HEK293 (cell line): ENCODE data around the gene CXCL16.
A peak's percentile ranks its signal among the peaks of the same experiment; 100 is the strongest.

ENCODE experiments used
- GLI2 ChIP-seq: fragments of 450-650 bp; formaldehyde crosslinking; IDR thresholded peaks from 2 replicates; pipeline ENCODE4; 2017; ENCODE audit warnings: missing biosample characterization, missing genetic modification characterization, low read depth, borderline replicate concordance
- OSR2 ChIP-seq: fragments of 450-650 bp; formaldehyde crosslinking; IDR thresholded peaks from 2 replicates; pipeline ENCODE4 v1.5.1; 2016; ENCODE audit warnings: missing biosample characterization, missing genetic modification characterization
- RBAK ChIP-seq: fragments of 450-650 bp; formaldehyde crosslinking; IDR thresholded peaks from 2 replicates; pipeline ENCODE4 v1.5.1; 2016; ENCODE audit warnings: missing biosample characterization, missing genetic modification characterization
- REPIN1 ChIP-seq: fragments of 450-650 bp; formaldehyde crosslinking; IDR thresholded peaks from 2 replicates; pipeline ENCODE4 v1.5.1; 2017; ENCODE audit warnings: missing biosample characterization, missing genetic modification characterization, low read depth
- SCRT2 ChIP-seq: fragments of 450-650 bp; formaldehyde crosslinking; IDR thresholded peaks from 2 replicates; pipeline ENCODE4 v1.5.1; 2016; ENCODE audit warnings: missing biosample characterization, missing genetic modification characterization
- ZBTB1 ChIP-seq: fragments of 450-650 bp; formaldehyde crosslinking; IDR thresholded peaks from 2 replicates; pipeline ENCODE4 v1.5.1; 2016; ENCODE audit warnings: missing biosample characterization, missing genetic modification characterization
- ZFHX2 ChIP-seq: fragments of 450-650 bp; formaldehyde crosslinking; conservative IDR thresholded peaks from 2 replicates; pipeline ENCODE4 v1.5.1; 2016; ENCODE audit warnings: missing biosample characterization, missing genetic modification characterization
- ZFP3 ChIP-seq: fragments of 450-650 bp; formaldehyde crosslinking; IDR thresholded peaks from 2 replicates; pipeline ENCODE4 v1.5.1; 2016; ENCODE audit warnings: low read depth, missing biosample characterization, missing genetic modification characterization
- ZNF174 ChIP-seq: fragments of 450-650 bp; formaldehyde crosslinking; IDR thresholded peaks from 2 replicates; pipeline ENCODE4 v1.5.0; 2017; ENCODE audit warnings: missing biosample characterization, mild to moderate bottlenecking, missing genetic modification characterization
- ZNF221 ChIP-seq: fragments of 450-650 bp; formaldehyde crosslinking; IDR thresholded peaks from 2 replicates; pipeline ENCODE4 v1.5.1; 2017; ENCODE audit warnings: missing biosample characterization, missing genetic modification characterization, borderline replicate concordance
- ZNF274 ChIP-seq, 2 experiments: fragments of 200-500 bp in 1 of 2; fragments of 450-650 bp in 1 of 2; sonication (Bioruptor generic) in 1 of 2; formaldehyde crosslinking in 1 of 2; IDR thresholded peaks; 2 replicates each; pipeline versions ENCODE4 v1.5.1 to v1.6.1; 2014 to 2016; ENCODE audit warnings: borderline replicate concordance in 1 of 2, inconsistent platforms in 1 of 2, low read length in 1 of 2, missing biosample characterization in 1 of 2, missing genetic modification characterization in 1 of 2
- ZNF292 ChIP-seq: fragments of 450-650 bp; formaldehyde crosslinking; IDR thresholded peaks from 2 replicates; pipeline ENCODE4 v1.5.1; 2016; ENCODE audit warnings: low read depth, missing biosample characterization, missing genetic modification characterization, borderline replicate concordance
- ZNF37A ChIP-seq: fragments of 450-650 bp; IDR thresholded peaks from 2 replicates; pipeline ENCODE4 v1.5.1; 2018; ENCODE audit warnings: missing biosample characterization, missing genetic modification characterization
- ZNF555 ChIP-seq: fragments of 450-650 bp; formaldehyde crosslinking; conservative IDR thresholded peaks from 2 replicates; pipeline ENCODE4 v1.5.1; 2017; ENCODE audit warnings: missing biosample characterization, mild to moderate bottlenecking, missing genetic modification characterization, inconsistent platforms
- ZNF596 ChIP-seq: fragments of 450-650 bp; IDR thresholded peaks from 2 replicates; pipeline ENCODE4 v1.5.0; 2018; ENCODE audit warnings: missing biosample characterization, mild to moderate bottlenecking, missing genetic modification characterization, moderate library complexity
- ZNF621 ChIP-seq: fragments of 450-650 bp; formaldehyde crosslinking; IDR thresholded peaks from 2 replicates; pipeline ENCODE4 v1.5.1; 2017; ENCODE audit warnings: missing biosample characterization, missing genetic modification characterization
- ZNF624 ChIP-seq: fragments of 450-650 bp; formaldehyde crosslinking; IDR thresholded peaks from 2 replicates; pipeline ENCODE4 v1.5.1; 2017; ENCODE audit warnings: missing biosample characterization, missing genetic modification characterization
- ZNF629 ChIP-seq: fragments of 450-650 bp; formaldehyde crosslinking; IDR thresholded peaks from 2 replicates; pipeline ENCODE4 v1.5.1; 2017; ENCODE audit warnings: missing biosample characterization, missing genetic modification characterization
- TF ChIP-seq, protein P1 (sequence below): fragments of 450-650 bp; formaldehyde crosslinking; IDR thresholded peaks from 2 replicates; pipeline ENCODE4 v1.5.1; 2016; ENCODE audit warnings: missing biosample characterization, missing genetic modification characterization, low read depth
- TF ChIP-seq, protein P2 (sequence below): fragments of 450-650 bp; formaldehyde crosslinking; IDR thresholded peaks from 2 replicates; pipeline ENCODE4 v1.5.1; 2016; ENCODE audit warnings: missing biosample characterization, missing genetic modification characterization, low read depth
- TF ChIP-seq, protein P3 (sequence below): fragments of 450-650 bp; formaldehyde crosslinking; IDR thresholded peaks from 2 replicates; pipeline ENCODE4 v1.5.1; 2017; ENCODE audit warnings: missing biosample characterization, missing genetic modification characterization
- TF ChIP-seq, protein P4 (sequence below): fragments of 450-650 bp; formaldehyde crosslinking; IDR thresholded peaks from 2 replicates; pipeline ENCODE4 v1.5.1; 2016; ENCODE audit warnings: missing biosample characterization, missing genetic modification characterization
- TF ChIP-seq, protein P5 (sequence below): fragments of 450-650 bp; formaldehyde crosslinking; IDR thresholded peaks from 2 replicates; pipeline ENCODE4 v1.5.1; 2017; ENCODE audit warnings: missing biosample characterization, missing genetic modification characterization
- TF ChIP-seq, protein P6 (sequence below): fragments of 450-650 bp; formaldehyde crosslinking; IDR thresholded peaks from 2 replicates; pipeline ENCODE4 v1.5.1; 2017; ENCODE audit warnings: missing biosample characterization, missing genetic modification characterization

CXCL16 gene

DNA sequence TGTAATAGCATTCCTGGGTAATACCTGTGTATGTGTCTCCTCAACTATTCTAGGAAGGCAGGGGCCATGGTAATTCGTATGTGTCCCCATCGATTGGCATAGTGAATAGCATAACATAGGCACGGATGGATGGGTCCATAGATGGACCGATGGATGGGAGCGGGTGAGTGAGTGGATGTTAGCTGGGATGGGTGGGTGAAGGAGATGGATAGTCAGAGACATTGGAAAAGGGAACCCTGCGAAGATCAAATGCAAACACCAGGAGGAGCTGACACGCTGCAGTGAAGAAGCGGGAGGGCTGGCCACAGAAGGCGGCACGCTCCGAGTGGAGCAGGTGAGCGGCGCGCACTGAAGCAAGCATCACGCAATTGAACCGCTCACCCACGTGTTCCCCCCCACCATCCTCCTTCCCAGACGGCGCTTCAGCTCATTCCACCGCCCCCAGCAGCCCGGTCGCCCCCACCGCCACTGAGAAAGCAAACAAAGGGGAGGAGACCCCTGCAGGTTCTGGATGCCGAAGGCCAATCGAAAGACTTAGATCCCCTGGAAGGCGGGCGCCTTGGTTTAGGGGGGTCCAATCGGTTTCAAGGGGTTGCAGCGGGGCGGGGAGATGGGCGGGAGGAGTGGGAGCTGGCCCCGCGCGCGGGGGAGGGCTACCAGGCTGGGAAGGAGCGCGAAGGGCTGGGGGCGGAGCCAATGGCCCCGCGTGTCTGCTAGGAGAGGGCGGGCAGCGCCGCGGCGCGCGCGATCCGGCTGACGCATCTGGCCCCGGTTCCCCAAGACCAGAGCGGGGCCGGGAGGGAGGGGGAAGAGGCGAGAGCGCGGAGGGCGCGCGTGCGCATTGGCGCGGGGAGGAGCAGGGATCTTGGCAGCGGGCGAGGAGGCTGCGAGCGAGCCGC lies 29.7 kb downstream of the CXCL16 start, which contains the start of gene ARRB2 (continued):
- TF ChIP-seq, protein P1, sequence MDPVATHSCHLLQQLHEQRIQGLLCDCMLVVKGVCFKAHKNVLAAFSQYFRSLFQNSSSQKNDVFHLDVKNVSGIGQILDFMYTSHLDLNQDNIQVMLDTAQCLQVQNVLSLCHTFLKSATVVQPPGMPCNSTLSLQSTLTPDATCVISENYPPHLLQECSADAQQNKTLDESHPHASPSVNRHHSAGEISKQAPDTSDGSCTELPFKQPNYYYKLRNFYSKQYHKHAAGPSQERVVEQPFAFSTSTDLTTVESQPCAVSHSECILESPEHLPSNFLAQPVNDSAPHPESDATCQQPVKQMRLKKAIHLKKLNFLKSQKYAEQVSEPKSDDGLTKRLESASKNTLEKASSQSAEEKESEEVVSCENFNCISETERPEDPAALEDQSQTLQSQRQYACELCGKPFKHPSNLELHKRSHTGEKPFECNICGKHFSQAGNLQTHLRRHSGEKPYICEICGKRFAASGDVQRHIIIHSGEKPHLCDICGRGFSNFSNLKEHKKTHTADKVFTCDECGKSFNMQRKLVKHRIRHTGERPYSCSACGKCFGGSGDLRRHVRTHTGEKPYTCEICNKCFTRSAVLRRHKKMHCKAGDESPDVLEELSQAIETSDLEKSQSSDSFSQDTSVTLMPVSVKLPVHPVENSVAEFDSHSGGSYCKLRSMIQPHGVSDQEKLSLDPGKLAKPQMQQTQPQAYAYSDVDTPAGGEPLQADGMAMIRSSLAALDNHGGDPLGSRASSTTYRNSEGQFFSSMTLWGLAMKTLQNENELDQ (tag by site-specific recombination): no peak
- peak; percentile 98 for TF ChIP-seq ZFHX2 (tag by site-specific recombination)
- TF ChIP-seq ZNF624 (tag by site-specific recombination): no peak
- peak; percentile 49; the same call in 1 of the 2 replicates for TF ChIP-seq ZBTB1 (tag by site-specific recombination)
- TF ChIP-seq, protein P2, sequence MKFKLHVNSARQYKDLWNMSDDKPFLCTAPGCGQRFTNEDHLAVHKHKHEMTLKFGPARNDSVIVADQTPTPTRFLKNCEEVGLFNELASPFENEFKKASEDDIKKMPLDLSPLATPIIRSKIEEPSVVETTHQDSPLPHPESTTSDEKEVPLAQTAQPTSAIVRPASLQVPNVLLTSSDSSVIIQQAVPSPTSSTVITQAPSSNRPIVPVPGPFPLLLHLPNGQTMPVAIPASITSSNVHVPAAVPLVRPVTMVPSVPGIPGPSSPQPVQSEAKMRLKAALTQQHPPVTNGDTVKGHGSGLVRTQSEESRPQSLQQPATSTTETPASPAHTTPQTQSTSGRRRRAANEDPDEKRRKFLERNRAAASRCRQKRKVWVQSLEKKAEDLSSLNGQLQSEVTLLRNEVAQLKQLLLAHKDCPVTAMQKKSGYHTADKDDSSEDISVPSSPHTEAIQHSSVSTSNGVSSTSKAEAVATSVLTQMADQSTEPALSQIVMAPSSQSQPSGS (tag by site-specific recombination): no peak
- no peak for TF ChIP-seq RBAK
- TF ChIP-seq ZNF629 (tag by site-specific recombination): peak; percentile 72
- TF ChIP-seq GLI2 (tag by site-specific recombination): no peak
- TF ChIP-seq, protein P3, sequence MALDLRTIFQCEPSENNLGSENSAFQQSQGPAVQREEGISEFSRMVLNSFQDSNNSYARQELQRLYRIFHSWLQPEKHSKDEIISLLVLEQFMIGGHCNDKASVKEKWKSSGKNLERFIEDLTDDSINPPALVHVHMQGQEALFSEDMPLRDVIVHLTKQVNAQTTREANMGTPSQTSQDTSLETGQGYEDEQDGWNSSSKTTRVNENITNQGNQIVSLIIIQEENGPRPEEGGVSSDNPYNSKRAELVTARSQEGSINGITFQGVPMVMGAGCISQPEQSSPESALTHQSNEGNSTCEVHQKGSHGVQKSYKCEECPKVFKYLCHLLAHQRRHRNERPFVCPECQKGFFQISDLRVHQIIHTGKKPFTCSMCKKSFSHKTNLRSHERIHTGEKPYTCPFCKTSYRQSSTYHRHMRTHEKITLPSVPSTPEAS (tag by site-specific recombination): no peak
- no peak for TF ChIP-seq ZNF174
- TF ChIP-seq ZNF292 (tag by site-specific recombination): no peak
- peak; percentile 30; the same call in 1 of the 2 replicates for TF ChIP-seq OSR2 (tag by site-specific recombination)
- no peak for TF ChIP-seq REPIN1 (tag by site-specific recombination)
- no peak for TF ChIP-seq ZNF555 (tag by site-specific recombination)
- TF ChIP-seq ZNF37A: no peak
- TF ChIP-seq, protein P4, sequence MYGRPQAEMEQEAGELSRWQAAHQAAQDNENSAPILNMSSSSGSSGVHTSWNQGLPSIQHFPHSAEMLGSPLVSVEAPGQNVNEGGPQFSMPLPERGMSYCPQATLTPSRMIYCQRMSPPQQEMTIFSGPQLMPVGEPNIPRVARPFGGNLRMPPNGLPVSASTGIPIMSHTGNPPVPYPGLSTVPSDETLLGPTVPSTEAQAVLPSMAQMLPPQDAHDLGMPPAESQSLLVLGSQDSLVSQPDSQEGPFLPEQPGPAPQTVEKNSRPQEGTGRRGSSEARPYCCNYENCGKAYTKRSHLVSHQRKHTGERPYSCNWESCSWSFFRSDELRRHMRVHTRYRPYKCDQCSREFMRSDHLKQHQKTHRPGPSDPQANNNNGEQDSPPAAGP (tag by site-specific recombination): peak; percentile 81; the same call in 1 of the 2 replicates
- TF ChIP-seq ZFP3: no peak
- TF ChIP-seq, protein P5, sequence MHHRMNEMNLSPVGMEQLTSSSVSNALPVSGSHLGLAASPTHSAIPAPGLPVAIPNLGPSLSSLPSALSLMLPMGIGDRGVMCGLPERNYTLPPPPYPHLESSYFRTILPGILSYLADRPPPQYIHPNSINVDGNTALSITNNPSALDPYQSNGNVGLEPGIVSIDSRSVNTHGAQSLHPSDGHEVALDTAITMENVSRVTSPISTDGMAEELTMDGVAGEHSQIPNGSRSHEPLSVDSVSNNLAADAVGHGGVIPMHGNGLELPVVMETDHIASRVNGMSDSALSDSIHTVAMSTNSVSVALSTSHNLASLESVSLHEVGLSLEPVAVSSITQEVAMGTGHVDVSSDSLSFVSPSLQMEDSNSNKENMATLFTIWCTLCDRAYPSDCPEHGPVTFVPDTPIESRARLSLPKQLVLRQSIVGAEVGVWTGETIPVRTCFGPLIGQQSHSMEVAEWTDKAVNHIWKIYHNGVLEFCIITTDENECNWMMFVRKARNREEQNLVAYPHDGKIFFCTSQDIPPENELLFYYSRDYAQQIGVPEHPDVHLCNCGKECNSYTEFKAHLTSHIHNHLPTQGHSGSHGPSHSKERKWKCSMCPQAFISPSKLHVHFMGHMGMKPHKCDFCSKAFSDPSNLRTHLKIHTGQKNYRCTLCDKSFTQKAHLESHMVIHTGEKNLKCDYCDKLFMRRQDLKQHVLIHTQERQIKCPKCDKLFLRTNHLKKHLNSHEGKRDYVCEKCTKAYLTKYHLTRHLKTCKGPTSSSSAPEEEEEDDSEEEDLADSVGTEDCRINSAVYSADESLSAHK: no peak
- no peak for TF ChIP-seq ZNF621
- TF ChIP-seq SCRT2: no peak
- no peak for TF ChIP-seq ZNF596 (tag by site-specific recombination)
- TF ChIP-seq ZNF274 (IDR thresholded peaks at IDR 0.05; ENCODE audit: low read length): no peak
- TF ChIP-seq ZNF274 (tag by site-specific recombination; IDR thresholded peaks at IDR 0.05; ENCODE audit: borderline replicate concordance): no peak
- TF ChIP-seq, protein P6, sequence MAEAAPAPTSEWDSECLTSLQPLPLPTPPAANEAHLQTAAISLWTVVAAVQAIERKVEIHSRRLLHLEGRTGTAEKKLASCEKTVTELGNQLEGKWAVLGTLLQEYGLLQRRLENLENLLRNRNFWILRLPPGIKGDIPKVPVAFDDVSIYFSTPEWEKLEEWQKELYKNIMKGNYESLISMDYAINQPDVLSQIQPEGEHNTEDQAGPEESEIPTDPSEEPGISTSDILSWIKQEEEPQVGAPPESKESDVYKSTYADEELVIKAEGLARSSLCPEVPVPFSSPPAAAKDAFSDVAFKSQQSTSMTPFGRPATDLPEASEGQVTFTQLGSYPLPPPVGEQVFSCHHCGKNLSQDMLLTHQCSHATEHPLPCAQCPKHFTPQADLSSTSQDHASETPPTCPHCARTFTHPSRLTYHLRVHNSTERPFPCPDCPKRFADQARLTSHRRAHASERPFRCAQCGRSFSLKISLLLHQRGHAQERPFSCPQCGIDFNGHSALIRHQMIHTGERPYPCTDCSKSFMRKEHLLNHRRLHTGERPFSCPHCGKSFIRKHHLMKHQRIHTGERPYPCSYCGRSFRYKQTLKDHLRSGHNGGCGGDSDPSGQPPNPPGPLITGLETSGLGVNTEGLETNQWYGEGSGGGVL (tag by site-specific recombination): peak; percentile 96
- no peak for TF ChIP-seq ZNF221 (tag by site-specific recombination)
